HuH-7.5 (cell line): Measurements from ENCODE around the gene CRB2.

Source experiments
- DNase-seq: peaks from one replicate; pipeline ENCODE4 v3.0.0; 2011; ENCODE audit warnings: low spot score

CRB2 gene

DNA sequence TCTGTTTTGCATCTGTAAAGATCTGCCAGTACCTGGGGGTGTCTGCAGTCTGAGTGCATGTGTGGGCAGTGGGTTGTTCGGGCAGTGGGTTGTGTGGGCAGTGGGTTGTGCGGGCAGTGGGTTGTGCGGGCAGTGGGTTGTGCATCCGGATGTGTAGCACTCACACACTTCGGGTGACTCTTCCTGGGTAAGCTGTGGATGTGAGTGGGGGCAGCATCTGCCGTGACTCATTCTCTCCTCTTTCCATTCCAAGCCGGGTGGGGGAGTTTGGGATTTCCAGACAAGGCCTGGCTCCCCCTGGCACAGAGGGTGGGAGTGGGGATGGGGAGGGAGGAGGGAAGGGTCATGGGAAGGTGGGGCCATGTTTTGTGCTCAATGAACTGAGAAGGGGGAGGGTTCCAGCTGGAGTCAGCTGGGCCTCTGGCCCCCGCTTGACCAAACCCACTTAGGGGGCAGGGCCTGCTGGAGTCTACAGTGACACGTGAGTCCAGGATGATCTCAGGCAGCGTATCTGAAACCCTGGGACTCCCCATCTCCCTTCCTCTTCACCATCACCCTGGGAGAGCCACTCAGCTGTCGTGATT, 8.3 kb downstream of the CRB2 start:
- DNase-seq = no peak

DNA sequence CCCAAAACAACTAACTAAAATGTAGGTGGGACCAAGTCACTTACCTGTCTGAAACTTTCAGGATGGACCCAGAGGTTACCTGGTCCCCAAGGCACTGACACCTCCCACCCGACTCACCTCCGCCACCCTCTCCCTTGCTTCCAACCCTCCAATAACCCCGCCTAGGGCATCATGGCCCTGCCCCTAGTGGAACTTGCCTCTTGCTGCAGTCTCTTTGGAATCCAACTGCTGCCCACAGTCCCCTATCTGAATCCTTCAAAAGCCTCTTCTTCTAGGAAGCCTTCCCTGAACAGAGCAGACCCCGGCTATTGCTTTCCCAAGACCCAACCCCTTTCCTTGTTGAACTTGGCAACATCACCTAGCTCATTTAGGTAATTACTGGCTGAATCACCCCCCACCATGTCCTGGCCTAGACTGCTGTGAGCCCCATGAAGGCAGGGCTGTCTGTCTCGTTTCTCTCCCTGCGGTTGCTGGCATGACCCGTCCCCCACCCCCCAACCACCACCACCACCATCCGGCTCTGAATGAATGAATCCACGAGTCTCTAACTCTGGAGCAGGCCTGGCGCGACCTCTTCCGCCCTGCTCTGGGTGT, 9.4 kb downstream of the CRB2 start:
- peak; percentile 80 for DNase-seq

DNA sequence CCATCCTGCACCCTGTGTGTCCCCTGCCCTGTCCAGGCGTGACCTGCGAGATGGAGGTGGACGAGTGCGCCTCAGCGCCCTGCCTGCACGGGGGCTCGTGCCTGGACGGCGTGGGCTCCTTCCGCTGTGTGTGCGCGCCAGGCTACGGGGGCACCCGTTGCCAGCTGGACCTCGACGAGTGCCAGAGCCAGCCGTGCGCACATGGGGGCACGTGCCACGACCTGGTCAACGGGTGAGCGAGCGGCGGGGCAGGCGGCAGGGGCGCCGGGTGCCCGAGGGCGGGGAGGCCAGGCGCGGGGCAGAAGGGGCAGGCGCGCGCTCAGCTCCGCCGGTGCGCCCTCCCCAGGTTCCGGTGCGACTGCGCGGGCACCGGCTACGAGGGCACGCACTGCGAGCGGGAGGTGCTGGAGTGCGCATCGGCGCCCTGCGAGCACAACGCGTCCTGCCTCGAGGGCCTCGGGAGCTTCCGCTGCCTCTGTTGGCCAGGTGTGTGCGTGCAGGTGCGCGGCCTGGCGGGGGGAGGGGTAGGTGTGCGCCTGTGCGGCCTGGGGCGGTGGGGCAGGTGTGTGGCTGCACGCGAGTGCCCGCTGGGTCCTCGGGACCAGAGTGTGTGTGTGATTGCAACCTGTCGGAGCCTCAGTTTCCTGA, 10.0 kb downstream of the CRB2 start:
- no peak for DNase-seq

DNA sequence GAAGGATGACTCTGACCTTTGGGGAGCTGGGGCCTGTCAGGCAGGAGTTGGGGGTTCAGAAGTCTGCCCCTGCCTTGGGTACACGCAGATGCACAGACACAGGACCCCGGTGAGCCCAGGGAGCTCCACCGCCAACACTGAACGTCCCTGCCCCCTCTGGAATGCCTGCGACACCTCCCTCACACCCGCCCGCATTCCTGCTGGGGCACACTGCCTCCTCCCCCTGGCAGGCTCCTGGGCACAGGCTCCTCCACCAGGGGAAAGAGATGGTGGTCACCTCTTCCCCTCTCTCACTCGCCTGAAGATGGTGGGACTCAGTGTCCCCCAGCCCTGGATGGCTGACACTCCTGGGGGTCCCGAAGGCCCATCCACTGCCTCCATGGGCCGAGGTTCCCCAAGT, 12.0 kb downstream of the CRB2 start:
- DNase-seq = no peak

DNA sequence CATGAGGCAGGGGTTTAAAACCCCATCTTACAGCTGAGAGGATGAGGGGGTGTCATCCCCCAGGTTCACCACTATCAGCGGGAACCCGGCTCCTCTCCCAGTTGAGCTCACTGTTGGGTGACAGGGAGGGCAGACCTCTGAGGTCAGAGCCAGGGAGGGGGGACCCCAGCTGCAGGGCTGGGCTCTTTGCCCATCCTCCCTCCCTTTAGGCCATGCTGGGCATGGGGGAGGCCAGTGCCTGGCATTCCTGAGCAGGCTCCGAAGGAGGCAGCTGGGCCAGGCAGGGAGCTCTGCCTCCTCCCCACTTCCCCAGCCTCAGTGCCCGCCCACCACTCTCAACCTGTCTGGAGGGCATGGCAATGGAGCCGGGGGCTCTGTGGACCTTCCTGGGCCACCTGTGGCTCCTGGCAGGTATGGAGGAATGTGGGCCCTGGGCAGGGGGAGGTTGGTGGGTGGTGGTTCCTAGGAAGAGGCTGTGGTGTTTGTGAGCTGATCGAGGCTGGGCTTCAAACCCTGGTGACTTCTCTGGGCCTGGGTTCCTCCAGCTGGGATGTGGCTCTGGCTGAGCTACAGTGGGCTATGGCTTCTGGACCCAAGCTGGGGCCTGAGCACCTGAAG, 12.6 kb downstream of the CRB2 start:
- no peak for DNase-seq

DNA sequence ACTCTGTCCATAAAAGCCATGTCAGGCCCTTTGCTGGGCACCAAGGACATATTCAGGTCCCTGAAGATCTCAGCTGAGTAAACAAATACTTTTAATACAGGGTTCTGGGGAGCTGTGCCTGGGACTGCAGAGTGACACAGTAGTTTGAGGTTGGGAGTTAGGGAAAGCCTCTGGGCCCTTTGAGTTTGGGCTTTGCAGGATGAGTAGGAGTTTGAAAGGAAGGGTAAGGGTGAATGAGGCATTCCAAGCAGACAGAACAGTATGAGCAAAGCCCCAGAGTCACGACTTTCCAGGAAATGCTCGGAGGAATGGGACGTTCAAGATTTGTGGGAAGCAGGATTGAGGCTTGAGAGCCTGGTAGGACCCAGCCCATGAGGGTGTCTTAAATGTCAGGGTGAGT, 13.3 kb downstream of the CRB2 start:
- no peak for DNase-seq

DNA sequence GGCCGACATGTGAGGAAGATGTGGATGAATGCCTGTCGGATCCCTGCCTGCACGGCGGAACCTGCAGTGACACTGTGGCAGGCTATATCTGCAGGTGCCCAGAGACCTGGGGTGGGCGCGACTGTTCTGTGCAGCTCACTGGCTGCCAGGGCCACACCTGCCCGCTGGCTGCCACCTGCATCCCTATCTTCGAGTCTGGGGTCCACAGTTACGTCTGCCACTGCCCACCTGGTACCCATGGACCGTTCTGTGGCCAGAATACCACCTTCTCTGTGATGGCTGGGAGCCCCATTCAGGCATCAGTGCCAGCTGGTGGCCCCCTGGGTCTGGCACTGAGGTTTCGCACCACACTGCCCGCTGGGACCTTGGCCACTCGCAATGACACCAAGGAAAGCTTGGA, 14.1 kb downstream of the CRB2 start:
- no peak for DNase-seq

DNA sequence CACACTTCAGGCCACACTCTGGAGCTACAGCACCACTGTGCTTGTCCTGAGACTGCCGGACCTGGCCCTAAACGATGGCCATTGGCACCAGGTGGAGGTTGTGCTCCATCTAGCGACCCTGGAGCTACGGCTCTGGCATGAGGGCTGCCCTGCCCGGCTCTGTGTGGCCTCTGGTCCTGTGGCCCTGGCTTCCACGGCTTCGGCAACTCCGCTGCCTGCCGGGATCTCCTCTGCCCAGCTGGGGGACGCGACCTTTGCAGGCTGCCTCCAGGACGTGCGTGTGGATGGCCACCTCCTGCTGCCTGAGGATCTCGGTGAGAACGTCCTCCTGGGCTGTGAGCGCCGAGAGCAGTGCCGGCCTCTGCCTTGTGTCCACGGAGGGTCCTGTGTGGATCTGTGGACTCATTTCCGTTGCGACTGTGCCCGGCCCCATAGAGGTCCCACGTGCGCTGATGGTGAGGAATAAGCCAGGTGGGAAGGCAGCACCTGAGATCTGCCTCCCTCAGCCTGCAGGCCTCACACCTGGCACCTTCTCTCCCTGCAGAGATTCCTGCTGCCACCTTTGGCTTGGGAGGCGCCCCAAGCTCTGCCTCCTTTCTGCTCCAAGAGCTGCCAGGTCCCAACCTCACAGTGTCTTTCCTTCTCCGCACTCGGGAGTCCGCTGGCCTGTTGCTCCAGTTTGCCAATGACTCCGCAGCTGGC, 14.7 kb downstream of the CRB2 start:
- DNase-seq = no peak

DNA sequence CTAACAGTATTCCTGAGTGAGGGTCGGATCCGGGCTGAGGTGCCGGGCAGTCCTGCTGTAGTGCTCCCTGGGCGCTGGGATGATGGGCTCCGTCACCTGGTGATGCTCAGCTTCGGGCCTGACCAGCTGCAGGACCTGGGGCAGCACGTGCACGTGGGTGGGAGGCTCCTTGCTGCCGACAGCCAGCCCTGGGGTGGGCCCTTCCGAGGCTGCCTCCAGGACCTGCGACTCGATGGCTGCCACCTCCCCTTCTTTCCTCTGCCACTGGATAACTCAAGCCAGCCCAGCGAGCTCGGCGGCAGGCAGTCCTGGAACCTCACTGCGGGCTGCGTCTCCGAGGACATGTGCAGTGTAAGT, 15.2 kb downstream of the CRB2 start:
- no peak for DNase-seq

DNA sequence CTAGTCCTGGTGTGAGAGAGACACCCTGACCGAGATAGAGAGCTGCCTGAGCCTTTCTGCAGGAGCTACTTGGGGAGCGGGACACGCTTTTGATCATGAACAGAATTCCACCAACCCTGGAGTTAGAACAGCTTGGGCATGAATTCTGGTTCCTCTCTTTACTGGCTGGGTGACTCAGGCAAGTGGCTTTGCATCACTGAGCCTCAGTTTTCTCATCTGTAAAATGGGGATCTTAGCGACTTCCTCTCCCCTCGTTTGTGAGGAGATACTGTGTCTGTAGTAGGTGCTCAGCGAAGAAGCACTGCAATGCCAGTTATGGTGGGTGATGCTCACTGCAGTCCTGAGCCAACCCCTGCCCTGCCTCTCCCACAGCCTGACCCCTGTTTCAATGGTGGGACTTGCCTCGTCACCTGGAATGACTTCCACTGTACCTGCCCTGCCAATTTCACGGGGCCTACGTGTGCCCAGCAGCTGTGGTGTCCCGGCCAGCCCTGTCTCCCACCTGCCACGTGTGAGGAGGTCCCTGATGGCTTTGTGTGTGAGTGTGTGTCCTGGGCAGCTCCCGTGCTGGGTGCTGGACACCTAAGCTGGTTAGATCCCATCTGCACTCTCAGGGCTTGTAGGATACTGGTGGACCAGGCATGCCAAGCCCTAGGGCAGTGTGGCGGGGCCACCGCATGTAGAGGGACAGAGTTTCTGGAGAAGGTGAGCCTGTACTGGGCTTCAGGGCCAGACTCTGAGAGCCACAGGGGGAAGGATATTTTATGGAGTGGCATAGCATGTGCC, 16.0 kb downstream of the CRB2 start:
- DNase-seq = no peak

DNA sequence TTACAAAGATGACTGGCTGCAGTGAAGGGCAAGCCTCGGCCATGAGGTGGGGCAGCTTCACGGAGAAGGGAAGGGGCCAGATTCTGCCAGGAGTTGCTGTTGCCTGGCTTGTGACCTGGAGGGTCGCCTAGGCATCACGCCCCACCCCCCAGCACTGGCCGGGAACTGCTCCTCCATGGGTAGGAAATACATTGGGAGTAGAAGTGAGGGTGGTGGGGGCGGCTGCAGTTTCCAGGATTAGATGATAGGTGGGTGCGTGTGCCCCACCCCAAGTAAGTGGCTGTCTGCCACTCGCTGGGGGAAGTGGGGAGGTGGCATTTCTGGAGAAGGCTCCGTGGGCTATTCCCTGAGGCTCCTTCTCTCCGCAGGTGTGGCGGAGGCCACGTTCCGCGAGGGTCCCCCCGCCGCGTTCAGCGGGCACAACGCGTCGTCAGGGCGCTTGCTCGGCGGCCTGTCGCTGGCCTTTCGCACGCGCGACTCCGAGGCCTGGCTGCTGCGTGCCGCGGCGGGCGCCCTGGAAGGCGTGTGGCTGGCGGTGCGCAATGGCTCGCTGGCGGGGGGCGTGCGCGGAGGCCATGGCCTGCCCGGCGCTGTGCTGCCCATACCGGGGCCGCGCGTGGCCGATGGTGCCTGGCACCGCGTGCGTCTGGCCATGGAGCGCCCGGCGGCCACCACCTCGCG, 16.9 kb downstream of the CRB2 start:
- DNase-seq = no peak

DNA sequence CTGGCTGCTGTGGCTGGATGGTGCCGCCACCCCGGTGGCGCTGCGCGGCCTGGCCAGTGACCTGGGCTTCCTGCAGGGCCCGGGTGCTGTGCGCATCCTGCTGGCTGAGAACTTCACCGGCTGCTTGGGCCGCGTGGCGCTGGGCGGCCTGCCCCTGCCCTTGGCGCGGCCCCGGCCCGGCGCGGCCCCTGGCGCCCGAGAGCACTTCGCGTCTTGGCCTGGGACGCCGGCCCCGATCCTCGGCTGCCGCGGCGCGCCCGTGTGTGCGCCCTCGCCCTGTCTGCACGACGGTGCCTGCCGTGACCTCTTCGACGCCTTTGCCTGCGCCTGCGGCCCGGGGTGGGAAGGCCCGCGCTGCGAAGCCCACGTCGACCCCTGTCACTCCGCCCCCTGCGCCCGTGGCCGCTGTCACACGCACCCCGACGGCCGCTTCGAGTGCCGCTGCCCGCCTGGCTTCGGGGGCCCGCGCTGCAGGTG, 17.5 kb downstream of the CRB2 start:
- DNase-seq = no peak

DNA sequence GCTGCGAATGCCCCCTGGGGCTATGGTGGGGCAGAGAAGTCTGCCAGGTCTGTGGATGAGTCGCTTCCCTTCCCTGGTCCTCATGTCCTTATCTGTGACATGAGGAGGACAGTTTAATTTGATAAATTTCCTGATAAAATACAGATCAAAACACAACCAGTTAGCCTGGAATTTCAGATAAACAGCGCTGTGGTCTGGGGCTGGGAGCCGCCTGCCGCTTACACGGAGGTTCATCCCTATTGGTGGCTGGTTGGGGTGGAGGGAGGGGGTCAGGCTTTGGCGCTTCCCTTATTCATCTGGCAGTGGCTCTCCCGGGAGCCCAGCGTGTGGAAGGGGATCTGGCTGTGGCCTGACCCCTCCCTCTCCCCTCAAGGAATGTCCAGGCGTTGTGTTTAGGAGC, 17.9 kb downstream of the CRB2 start:
- DNase-seq = no peak

DNA sequence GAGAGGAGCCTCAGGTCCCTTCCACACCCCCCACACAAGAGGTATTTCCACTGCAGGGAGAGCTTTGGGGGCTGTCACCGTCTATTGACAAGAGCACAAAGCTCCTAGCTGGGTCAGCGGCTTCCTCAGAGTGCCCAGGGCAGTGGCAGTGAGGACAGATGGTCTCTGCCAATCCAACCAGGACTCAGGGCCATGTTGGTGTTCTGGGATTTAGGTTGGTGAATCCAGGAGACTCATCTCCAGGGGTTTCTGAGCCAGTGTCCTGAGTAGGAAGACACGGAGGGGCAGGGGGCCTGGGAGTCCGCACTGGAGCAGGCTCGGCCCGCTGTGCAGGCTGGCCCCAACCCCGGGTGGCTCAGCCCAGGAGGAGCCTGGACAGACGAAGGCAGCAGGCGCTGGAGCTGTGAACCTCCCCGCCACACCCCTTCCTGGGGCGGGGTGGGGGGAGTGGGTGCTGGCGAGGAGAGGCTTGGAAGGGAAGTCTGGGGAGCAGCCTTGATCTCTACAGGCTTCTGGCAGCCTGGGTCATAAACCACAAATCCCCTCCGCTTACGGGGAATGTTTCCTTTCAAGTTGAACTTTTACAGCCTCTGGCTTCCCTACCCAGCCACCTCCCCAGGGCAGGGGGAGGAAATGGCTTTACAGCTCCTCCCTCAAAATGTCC, 19.6 kb downstream of the CRB2 start:
- DNase-seq = peak; percentile 86

DNA sequence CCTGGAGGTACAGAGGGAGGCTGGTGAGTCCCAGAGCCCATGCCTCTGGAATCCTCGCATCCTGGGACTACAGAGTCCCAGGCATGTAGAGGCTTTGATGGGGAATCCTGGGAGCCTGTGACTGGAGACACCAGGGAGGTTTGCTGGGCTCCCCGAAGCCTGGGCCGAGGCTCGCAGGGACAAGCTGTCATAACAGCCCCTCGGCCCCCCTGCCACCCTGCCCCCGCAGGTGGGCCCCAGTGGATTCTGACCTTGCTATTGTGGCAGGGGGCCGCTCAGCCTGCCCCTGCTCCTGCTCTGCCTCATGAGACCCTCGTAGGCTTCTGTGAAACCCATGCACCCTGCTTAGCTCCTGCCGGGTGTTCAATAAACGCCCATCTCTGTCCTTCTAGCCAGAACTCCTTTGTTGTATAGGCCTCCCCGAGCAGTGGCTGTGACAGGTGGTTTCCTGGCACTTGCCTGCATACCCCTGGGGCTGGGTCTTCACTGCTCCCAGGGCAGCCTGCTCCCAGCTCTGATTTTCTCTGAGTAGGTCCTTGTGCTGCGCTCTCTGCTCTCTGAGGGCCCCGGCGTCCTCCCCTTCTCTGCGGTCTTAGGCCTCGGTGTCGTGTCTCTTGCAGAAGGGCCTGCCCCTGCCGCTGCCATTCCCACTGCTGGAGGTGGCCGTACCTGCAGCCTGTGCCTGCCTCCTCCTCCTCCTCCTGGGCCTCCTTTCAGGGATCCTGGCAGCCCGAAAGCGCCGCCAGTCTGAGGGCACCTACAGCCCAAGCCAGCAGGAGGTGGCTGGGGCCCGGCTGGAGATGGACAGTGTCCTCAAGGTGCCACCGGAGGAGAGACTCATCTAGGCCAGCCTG, 20.4 kb downstream of the CRB2 start:
- DNase-seq = no peak

DNA sequence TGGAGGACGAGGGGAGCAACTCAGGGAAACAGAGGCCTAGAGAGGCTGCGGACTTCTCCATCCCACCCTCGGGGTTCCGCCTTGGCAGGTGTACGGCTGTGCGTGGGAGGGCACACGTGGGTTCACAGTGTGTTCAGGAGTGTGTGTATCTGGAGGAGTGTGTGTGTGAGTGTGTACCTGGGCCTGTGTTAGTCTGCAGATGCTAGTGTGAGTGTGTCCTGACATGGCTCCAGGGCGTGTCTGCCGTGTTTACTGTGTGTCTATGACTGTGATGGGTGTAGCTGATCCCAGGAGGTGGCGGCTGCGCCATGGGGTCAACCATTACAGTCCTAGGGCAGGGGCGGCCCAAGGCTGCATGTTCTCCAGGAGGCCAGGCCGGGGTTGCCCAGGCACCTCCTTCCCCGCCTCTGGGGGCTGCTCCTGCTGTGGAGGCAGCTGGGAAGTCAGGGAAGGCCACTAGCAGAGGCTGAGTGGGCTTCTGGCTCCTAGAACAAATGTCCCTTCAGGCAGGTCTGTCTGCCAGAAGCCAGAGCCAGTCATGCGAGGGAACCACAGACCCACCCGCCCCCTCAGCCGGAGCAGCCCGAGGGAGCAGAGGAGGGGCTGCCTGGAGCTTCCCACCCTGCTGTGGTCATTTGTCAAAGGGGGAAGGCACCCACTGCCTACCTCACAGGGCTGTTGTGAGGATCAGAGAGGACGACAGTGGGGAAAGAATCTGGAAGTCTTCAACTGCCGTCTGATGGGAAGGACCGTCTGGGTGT, 21.4 kb downstream of the CRB2 start:
- no peak for DNase-seq

DNA sequence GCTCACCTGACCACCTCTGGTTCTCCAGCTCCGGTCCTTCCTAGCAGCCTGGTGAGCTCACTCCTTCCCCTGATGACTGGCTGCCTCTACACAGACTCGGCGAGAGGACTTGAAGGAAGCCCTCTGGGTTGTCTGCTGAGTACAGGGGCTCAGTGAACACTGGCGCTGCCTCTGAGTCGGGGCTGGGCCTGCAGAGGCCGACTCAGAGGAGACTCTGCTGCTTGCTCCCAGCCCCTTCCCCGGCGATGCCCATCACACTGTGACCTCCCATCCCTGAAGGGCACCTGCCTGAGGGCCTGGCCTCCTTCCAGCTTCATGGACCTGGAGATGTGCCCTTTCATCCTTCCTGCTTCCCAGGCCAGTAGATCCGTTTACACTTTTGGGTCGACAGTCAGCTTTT, 22.0 kb downstream of the CRB2 start:
- DNase-seq = no peak

DNA sequence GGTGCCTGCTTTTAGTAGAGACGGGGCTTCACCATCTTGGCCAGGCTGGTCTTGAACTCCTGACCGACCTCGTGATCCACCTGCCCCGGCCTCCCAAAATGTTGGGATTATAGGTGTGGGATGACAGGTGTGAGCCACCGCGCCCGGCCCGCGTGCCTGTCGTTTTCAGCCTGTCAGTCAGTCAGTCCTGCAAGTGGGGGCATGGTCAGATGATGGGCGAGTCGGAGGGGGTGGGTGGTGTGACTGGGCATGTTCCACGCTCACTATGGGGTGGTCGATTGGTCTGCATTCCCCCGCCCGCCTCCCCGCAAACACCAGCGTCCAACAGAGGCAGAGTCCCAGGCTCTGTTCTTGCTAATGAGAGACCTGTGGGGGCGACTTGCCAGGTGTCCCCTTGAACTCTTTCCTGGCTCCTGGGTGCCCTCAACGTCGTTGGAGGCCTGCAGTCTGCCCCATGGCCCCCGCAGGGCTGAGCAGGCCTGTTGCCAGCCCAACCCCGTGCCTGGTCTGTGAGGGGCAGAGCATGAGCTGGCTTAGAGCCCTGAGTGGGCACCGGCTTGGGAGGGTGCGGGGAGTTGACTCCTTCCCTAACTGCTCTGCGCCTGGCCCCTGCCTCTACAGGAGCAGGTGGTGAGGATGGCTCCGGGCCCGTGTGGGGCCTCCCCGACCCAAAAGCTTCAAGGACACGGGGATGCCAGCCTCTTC, 23.1 kb downstream of the CRB2 start:
- DNase-seq = no peak
